NCI-H2081 (cell line): ENCODE results near the gene GLRX3.
A peak's percentile ranks its signal among the peaks of the same experiment; 100 is the strongest.

Source experiments
- DNase-seq, 2 experiments: peaks; one replicate each; lab custom pipeline; 2025; lab: John Stamatoyannopoulos, UW

The GLRX3 gene

DNA sequence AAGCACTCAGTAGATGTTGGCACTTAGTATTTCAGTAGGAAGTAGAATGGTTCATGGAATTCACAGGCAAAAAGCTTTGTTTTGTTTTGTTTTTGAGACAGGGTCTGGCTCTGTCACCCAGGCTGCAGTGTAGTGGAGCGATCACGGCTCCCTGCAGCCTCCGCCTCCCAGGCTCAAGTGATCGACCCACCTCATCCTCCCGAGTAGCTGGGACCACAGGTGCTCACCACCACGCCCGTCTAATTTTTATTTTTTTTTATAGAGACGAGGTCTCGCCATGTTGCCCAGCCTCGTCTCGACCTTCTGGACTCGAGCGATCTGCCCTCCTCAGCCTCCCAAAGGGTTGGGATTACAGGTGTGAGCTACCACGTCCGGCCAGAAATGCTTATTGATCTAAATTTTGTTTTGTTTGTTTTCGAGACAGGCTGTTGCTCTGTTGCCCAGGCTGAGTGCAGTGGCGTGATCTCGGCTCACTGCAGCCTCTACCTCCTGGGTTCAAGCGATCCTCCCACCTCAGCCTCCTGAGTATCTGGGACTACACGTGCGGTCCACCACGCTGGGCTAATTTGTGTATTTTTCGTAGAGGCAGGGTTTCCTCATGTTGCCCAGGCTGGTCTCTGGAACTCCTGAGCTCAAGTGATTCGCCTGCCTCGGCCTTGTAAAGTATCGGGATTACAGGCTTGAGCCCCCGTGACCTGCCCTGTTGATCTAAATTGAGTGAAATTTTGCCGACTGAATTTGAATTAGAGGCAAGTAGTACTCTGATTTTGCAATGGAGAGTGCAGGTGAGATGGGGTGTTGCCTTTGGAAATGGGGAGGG, 1.7 kb downstream of the GLRX3 start:
- DNase-seq: no peak

DNA sequence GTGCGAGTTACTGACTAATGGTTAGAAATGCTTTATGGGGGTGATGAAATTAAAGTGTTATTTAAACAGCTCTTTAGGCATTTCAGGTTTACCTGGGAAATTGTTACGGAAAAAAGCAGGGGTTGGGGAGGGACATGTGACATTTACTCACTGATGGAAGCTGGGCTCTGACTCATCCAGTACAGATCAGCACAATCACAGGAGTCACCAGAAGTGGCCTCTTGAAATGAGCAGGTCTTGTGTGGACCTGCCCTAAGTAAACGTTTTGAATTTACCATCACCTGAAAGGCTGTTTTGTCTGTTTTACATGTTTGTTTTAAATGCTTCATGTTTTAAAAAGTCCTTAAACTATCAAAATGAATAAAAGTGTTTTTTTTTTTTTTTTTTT, 2.3 kb downstream of the GLRX3 start:
- peak in 1 of 2 experiments; percentile 0 for DNase-seq

DNA sequence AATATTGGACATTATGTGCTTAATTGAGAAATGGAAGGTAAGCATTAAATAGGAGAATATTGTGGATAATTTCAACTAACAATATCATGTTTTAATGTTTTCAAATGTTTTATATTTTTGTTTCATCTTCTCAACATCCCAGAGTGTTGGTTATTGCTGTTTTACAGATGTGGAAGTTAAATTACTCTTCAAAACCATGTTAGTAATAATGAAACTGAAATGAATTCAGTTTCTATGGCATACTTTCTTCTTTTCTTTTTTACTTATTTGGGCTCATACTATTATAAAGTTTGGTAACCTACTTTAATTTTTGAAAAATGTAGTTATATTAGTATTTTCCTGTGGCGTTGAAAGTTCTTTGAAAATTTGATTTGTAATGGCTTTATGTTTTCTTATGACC, 4.2 kb downstream of the GLRX3 start:
- DNase-seq: no peak

DNA sequence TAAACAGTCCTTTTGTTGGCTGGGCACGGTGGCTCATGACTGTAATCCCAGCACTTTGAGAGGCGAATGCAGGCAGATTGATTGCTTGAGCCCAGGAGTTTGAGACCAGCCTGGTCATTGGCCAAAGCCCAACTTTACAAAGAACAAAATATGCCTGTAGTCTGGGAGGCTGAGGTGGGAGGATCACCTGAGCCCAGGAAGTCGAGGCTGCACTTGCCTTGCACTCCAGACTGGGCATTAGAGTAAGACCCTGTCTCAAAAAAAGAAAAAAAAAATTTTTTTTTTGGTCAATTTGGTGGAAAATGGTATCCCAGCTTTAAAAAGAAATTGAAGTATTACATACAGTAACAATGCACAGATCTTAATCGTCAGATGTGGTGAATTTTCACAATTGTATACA, 4.8 kb downstream of the GLRX3 start:
- DNase-seq: no peak

DNA sequence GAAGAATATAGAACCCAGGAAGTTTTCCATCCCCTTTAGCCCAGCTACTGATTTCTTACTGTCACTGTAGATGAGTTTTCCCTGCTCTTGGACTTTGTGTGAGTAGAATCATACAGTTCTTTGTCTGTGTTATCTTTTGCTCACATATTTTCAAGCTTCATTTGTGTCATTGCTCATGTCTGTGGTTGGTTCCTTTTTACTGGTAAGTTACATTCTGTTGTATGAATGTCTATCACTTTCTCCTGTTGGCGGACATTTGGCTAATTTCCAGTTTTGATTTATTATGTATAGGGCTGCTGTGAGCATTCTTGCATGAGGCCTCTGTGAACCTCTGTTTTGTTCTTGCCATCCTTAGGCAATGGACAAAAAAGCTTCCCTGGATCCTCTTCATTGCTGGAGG, 5.3 kb downstream of the GLRX3 start:
- no peak for DNase-seq

DNA sequence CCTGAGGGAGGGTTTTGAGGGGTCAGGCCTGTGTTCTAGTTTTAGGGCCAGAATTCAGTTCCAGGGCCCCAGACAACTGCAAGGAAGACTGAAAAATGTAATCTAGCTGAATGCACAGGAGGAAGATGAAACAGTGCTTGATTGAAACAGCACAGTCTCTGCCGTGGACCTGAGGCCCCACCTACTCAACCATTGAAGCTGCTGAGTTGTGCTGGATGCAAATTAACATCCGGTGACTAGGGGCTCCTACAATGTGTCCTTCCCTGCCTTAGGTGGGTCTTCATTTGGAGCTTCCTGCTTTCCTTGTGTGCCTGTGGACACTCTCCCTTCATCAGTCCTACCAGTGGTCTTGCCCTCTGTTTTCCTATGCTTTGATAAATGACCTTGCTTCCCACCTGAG, 5.7 kb downstream of the GLRX3 start:
- no peak for DNase-seq

DNA sequence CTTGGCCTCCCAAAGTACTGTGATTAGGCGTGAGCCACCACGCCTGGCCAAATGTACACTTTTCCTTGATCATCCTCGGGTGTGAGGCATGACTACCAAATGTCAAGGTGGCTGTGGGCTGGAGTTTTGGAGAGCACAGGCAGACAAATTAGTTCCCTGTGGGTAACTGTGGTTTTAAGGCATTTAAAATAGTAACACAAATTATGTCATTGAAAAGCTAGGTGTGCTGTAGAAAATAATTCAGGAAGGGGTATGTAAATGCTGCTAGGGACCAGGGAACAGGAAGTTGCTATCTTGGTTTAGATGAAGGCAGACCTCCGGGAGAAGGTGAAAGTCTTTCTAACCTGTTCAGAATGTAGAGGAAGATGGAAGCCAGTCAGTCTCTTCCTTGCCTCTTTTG, 9.9 kb downstream of the GLRX3 start:
- no peak for DNase-seq

DNA sequence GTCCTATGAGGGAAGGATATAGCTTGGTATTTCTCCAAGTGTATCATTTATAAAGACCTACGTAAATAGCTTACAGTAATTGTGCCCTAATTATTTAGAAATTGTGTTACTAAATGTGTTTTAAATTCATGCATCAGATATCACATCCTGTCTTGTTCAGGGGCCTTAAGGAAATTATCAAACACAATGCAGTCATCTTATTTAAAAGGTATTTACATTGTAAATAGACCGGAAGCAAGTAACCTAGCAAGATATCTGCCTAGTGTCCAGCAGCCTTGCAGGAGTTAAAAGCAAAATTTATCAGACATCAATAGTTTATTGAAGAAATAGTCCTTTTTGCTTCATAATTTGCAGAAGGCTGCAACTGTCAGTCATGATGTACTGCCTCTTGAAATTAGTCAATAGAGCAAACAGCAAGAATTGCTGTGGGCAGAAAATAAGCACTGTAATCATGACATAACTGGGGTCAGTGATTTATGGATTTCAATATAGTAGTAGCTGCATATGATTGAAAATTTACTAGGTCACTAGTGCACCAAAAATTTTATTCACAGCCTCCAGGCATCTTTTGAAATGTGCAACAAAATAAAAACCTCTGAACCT, 23.1 kb downstream of the GLRX3 start:
- no peak for DNase-seq

DNA sequence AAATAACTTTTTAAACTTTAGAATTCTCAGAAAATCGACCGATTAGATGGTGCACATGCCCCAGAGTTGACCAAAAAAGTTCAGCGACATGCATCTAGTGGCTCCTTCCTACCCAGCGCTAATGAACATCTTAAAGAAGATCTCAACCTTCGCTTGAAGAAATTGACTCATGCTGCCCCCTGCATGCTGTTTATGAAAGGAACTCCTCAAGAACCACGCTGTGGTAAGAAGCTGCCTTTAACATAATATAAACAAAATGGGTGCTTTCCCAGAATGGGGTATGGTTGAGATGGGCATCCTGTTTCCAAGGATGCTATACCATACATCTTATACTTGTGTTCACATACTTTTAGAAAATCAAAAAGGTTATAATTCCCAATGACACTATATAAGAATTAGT, 24.6 kb downstream of the GLRX3 start:
- no peak for DNase-seq

DNA sequence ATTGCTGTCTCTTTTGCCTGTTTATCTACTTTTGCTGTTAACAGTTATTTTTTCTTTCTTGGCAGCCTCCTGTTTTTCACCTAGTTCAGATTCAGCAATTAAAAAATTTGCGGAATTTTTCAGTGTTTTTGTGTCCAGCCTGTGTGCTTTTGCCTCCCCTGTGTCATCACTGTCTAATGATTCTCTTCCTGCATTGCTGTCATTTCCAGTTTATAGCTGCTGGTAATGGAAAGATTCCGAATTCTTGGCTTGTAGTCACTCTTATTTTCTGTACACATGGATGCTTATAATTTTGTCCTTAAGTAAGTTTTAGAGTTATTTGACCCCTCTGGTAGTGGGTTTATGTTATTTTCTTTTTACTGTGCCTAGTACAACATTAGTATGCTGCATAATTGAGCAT, 25.1 kb downstream of the GLRX3 start:
- DNase-seq: no peak

DNA sequence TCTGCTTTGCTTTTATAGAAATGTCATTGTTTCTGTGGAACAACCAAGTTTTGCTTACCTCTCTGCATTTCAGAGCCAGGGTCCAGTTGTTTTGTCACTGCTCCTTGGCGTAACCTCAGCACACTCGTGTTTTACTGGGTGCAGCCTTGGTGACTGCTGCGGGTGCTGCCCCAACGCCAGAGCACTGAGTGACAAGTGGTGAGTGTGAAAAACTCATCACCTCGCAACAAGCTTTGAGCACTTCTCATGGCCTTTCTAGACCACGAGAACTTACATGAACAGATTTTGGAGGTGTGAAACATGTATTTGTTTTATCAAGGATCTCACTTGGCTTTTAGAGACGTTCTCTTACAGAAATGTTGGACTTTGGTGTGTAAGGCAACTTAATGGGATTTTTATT, 31.0 kb downstream of the GLRX3 start:
- DNase-seq: no peak

DNA sequence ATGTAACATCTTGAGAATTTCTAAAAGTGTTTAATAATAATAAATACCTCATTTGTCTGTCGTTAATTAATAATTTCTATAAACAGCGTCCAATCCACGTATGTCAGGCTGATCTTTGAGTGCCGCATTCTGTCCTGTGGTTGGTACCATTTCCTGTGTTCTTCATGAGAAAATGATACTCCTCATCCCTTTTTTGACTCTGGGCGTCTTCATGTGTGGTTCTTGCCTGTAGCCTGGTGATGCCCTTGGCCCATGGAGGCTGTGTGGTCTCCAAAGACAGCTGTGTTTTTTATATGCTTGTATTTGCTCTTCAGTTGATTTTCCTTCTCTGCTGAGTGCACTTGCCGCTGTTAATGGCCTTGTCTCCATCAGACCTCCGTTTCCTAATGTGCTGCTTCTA, 31.5 kb downstream of the GLRX3 start:
- no peak for DNase-seq

DNA sequence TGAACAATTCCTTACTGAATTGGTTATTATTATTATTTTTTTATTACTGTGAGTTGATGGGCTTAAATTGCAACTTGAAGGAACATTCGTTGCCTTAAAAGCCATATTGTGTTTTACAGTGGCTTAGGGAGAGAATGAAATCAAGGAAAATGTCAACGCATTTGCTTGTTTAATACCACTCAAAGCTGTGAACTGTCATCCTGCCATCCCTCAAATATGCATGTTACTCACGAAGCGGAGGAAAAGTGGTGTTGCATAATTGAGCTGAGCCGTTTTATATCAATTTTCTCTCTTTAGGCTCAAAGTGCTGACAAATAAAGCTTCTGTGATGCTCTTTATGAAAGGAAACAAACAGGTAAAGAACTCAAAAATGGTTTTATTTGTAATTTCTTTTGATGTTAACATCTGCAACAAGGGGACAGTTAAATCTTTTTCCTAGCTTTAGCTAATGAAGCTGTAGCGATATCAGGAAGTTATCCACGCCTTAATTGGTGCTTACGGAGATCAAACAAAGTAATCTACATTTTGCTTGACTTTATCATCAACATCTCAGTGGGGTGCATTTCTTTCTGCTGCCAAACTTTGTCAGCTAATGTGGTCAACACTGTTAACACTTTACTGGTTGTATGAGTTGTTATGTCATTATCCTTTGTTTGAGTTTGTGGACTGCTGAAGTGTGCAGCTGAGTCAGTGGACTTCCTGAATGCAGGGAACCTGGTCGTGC, 33.1 kb downstream of the GLRX3 start:
- DNase-seq: peak; percentile 32 to 80

DNA sequence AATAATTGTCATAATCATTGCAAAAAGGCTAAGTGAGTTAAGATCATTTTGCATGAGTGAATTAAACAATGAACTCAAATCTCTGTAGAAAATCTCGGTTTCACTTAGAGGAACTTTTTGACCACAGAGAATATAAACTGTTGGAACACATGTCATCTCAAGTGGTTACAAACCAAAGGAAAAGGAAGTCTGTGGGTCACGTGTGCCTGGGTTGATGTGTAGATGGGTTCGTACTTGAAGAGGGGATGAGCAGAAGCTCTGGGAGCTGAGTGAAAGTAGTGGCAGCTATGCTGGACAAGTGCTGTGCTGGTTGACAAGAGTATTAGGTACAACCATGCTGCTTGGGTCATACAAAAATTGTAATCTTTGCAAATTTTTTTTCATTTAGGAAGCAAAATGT, 35.0 kb downstream of the GLRX3 start:
- no peak for DNase-seq

DNA sequence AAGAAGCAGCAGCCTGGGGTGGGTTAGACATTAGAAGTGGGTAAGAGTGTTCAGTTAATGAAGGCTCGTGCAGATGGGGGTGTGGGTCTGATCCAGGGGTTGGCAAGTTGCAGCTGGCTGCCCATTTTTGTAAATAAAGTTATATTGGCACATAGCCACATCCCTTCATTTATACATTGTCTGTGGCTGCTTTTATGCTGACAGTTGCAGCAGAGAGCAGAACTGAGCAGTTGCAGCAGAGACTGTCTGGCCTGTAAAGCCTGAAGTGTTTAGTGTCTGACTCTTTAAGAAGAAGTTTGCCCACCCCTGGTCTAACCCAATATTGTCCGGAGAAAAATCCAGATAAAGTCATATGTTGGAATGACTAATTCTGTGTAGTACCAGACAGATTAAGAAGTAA, 38.1 kb downstream of the GLRX3 start:
- no peak for DNase-seq

DNA sequence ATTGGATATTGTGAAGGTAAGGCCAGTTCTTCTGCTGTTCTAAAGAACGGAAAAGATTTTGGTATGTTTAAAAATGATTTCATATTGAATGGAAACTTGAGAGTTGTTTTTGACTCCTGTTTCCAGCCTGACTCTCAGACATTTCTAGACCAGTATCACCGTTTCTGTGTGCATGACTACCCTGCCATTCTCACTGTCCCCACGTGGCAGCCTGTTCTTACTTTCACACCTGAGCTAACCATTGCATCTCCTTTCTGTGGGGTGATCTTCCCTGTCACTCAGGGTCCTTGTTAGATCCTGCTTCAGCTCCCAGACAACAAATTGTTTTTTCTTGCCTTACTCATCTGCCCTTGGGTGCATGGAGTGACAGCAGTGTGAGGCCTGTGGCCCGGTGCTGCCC, 38.9 kb downstream of the GLRX3 start:
- no peak for DNase-seq

DNA sequence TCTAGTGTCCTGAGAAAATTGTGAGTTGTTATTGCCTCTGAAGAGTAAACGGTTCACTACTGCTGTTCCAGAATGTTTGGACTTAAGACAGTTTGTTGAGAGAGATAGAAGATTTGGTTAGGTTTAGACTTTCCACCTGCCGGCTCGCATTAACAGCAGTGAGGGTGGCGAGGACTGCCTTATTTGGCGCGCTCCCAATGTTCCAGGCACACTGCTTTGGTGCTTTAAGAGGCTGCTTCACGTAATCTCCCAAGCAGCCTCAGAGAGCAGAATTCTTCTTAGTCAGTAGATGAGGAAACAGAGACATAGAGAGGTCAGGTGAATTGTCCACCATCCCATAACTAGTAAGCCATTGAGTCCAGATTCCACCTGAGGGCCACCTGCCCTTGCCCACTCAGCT, 41.1 kb downstream of the GLRX3 start:
- DNase-seq: no peak

DNA sequence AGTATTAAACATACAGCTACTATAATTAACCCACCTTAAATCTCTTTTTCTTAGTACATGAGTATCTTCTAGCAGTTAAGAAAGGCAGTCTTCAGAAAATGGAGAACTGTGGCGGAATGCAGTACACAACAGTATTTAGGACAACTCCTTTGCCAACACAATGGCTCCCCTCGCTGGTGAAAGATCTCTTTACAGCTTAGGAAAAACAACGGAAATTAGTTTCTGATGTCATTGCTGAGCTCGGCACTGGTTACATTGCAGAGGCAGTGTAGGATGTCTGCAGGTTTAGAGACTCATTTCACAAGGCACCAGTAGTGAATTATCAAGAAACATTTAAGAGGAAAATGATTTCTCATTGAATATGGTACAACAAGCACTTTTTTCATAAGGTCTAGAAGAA, 43.4 kb downstream of the GLRX3 start:
- peak; percentile 0 to 24 for DNase-seq

DNA sequence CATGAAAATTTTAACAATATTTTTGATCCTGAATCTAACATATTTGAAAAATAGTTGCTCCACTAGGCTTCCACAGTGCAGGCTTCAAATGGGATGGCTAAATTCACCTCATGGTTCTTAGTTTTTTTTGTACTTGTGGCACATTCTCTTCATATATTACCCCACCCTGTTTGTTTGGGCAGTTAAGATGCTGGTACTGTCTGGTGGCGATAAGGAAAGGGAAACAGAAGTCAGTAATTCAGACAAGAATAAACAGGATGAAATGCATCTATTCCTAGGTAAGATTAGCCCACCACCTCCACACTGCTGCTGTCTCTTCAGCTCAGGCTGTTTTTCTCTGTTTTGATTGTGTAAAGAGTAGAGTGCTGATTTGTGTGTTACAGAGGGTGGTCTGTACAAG, 44.2 kb downstream of the GLRX3 start:
- DNase-seq: no peak

DNA sequence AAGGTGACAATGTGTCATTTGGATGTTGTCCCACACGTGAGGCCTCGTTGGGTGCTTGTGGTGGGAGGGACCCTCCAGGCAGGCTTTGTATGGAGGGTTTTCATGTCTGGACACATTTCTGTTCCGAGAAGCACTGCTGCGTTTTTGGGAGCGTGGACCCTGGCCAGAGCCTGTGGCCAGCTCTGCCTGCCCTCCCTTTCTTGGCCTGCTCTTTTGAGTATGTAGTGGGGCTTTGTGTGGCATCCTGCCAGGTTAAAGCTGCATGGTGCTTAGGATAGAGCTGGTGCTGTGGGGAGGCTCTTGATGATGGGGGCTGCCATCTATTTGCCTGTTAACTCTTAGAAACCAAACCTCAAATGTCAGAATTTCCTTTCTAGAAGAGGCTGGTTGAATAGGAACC, 45.7 kb downstream of the GLRX3 start:
- DNase-seq: no peak

DNA sequence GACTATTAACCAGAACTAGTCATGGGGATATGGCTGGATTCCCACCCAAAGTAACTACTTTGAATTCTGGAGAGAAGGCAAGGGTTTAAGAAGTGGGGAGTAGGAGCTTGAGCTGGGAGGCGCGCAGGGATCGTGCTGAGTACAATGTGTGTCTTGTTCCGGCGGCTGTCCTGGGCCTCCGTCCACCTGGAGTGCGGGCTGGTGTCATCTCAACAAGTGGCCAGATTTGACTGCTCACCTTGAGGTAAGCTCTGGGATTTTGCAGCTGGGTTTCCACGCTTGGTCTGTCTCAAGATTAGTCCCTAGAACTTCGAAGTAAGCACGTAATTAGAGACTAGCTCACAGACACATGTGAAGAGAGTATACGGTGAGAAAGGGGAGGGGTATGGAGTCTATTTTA, 49.4 kb downstream of the GLRX3 start:
- DNase-seq: no peak

DNA sequence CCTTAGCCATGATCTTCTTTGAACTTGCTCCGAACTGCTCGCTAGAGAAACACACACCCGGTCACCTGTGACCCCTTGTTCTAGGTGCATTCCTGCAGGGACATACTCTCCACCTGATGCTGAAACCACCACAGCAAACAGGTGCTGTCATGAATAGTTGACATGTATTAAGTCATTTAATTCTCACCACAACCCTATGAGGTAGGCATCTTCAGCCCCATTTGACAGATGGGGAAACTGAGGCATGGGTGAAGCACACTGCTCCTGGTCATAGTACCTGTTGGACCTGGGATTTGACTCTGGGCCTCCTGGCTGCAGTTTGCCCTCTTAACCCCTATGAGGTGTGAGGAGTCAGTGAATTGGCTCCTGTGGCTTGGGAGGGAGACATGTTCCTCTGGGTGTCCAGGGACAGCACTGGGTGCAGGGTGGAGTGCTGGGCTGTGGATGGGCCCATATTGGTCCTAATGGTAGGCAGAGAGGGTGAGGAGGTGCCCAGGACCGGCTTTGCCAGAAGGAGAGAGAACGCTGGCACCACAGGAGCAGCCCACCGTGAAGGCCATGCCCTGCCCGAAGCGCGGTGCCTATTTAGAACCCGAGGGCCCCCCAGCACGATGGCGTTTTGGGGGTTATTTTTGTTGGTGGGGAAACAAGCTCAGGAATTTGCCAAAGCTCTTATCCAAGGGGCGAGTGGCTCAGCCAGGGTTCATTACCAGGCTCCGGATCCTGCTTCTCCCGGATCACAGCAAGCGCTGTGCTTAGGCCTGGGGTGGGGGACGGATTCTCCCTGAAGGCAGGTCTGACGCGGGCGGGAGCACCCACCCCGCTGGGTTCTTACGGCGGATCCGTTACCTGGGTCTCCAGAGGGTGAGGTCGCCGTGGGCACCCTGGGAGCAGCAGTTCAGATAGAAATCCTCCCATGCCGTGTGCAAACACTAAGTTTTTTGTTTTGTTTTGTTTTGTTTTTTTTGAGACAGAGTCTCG, 52.3 kb downstream of the GLRX3 start:
- no peak for DNase-seq
